Urinary bladder (tissue), 4 donors: Measurements from ENCODE around the gene GPR31. TPM values are rescaled to one million over a fixed set of nuclear protein-coding genes. Genes with fewer than 3 reads are reported as not detected.
"Not testable (repeated sequence)": the region's sequence is repeated elsewhere in the genome, so short reads cannot be mapped to it uniquely, and the experiment has no call there.

Source experiments
- DNase-seq: peaks from one replicate; pipeline ENCODE4 v3.0.0-alpha.2; 2015; ENCODE audit errors: extremely low spot score
- H3K27ac ChIP-seq: one replicate; pipeline ENCODE4 v1.5.1; 2013; ENCODE audit warnings: low read depth, mild to moderate bottlenecking, moderate library complexity
- H3K36me3 ChIP-seq: one replicate; pipeline ENCODE4 v1.6.1; 2013; ENCODE audit warnings: mild to moderate bottlenecking, moderate library complexity; ENCODE audit not compliant: insufficient read depth
- H3K4me1 ChIP-seq: one replicate; pipeline ENCODE4 v1.6.1; 2013; ENCODE audit warnings: mild to moderate bottlenecking, moderate library complexity; ENCODE audit not compliant: insufficient read depth
- H3K4me3 ChIP-seq: one replicate; pipeline ENCODE4 v1.5.1; 2013; ENCODE audit warnings: low read depth, low read length
- WGBS: extraction: QIAGEN DNeasy Blood & Tissue Kit; methylation state at CpG from one replicate; pipeline ENCODE4 v1.1.7; 2013; 5-methylcytosine and 5-hydroxymethylcytosine counted together
- polyA plus RNA-seq: library from polyadenylated mRNA; stranded (reverse); fragments of 200-250 nt; gene quantifications from one replicate; pipeline ENCODE4 v1.2.3, GENCODE V29; 2013
- total RNA-seq: library from RNA; depleted of rRNA; stranded (reverse); fragments of >200 nt; gene quantifications from one replicate; pipeline ENCODE4 v1.2.3, GENCODE V29; 2014
- donor health status: healthy with polysubstance abuse.
- donor health status: healthy.

The GPR31 gene
- total and polyA plus RNA-seq, 2 donors: not detected

DNA sequence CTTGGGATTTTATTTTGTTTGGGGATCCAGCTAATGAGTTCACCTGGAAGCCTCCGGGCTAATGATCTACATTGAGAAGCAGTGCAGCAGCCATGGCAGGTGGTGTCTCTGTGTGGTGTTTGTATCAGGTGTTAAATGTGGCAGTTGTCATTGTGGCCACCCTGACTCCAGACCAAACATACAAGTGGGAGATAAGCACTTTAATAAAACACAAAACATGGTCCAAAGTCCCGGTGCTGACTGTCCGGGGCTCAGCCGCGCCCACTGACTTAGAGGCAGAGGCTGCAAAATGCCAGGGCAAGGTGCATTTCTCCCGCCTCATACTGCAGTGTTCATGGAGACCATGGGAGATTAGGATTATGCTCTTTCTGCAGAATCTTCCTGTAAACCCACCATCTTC, 23.6 kb upstream of the GPR31 start:
- H3K4me1 ChIP-seq, H3K4me3 ChIP-seq, H3K36me3 ChIP-seq, DNase-seq, H3K27ac ChIP-seq: not testable (repeated sequence)
- no CpG with 5 or more reads among the region's 6 CpGs for WGBS

- H3K27ac ChIP-seq, H3K4me1 ChIP-seq, H3K4me3 ChIP-seq, DNase-seq, H3K36me3 ChIP-seq: not testable (repeated sequence)
- WGBS: 84% methylated on average over 6 of the region's 8 CpGs
Observed at GRCh38 chr6:167180086-167180485, 22.3 kb upstream of the GPR31 start.

GRCh38 chr6:167178896-167179655, 21.3 kb upstream of the GPR31 start:
- H3K36me3 ChIP-seq, DNase-seq, H3K27ac ChIP-seq, H3K4me3 ChIP-seq, H3K4me1 ChIP-seq: not testable (repeated sequence)
- 90% methylated on average over 26 of the region's 31 CpGs for WGBS

DNA sequence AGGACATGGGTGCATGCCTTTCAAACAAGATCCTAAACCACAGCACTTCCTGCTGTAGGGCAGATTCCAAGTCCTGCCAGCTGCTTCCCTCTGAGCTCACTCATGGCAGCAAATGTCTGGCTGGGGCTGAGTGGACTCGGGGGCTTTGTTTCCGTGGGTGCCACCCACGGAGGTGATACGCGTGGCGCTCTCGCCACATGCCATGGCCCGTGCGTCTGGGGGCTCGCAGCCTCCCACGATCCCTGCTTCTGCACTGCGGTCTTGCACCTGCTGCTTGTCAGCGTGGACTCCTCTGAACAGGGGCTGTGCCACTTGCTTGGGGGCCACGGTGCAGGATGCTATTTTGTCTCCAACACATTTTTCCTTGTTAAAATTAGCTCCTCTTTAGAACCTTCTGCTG, 19.5 kb upstream of the GPR31 start:
- not testable (repeated sequence) for DNase-seq, H3K36me3 ChIP-seq, H3K4me1 ChIP-seq, H3K4me3 ChIP-seq, H3K27ac ChIP-seq
- WGBS: 88% methylated on average over 14 of the region's 14 CpGs

DNA sequence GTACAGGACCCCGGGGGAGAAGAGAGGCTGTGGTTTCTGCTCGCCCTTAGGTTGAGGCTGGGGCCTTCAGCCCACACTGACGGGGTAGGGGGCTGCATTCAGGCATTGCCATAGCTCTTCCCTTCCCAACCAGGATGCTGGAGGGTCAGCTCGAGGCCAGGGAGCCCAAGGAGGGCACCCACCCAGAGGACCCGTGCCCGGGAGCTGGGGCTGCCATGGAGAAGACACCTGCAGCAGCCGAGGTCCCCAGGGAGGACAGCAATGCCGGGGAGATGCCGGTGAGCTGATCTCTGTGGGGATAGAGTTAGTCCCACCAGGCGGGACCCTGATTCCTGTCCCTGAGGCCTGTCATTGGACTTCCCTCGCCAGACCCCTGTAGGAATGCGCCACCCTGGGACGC, 14.2 kb upstream of the GPR31 start:
- H3K4me1 ChIP-seq, H3K27ac ChIP-seq, H3K36me3 ChIP-seq, DNase-seq, H3K4me3 ChIP-seq: not testable (repeated sequence)
- 86% methylated on average over 13 of the region's 13 CpGs for WGBS

GRCh38 chr6:167171300-167171699, 13.5 kb upstream of the GPR31 start:
- H3K4me1 ChIP-seq, H3K27ac ChIP-seq, DNase-seq, H3K36me3 ChIP-seq, H3K4me3 ChIP-seq: not testable (repeated sequence)
- WGBS: 92% methylated on average over 11 of the region's 11 CpGs

GRCh38 chr6:167169867-167170266, 12.1 kb upstream of the GPR31 start:
- not testable (repeated sequence) for H3K4me1 ChIP-seq, H3K36me3 ChIP-seq, H3K27ac ChIP-seq, H3K4me3 ChIP-seq, DNase-seq
- 81% methylated on average over 3 of the region's 13 CpGs for WGBS

DNA sequence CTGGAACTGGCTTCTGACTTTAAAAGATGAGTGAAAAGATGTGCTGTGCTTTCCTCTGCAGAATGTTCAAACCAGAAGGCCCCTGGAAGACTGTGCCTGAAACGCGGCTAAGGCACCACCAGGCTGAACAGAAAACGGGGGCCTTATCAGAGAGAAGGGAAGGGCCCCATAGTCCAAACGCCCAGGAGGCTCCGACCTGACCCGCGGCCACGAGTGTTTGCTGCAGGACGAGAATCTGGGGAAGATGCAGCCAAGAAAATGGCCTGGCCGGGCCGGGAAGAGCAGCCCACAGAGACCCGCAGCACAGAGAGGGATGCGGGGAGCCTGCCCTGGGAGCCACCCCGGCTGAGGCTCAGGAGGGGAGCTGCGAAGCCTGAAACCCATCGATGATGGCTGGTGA, 10.5 kb upstream of the GPR31 start:
- not testable (repeated sequence) for H3K27ac ChIP-seq, DNase-seq, H3K4me3 ChIP-seq, H3K36me3 ChIP-seq, H3K4me1 ChIP-seq
- WGBS: 75% methylated on average over 13 of the region's 16 CpGs

GRCh38 chr6:167167699-167168098, 9.9 kb upstream of the GPR31 start:
- not testable (repeated sequence) for H3K4me3 ChIP-seq, H3K27ac ChIP-seq, H3K36me3 ChIP-seq, H3K4me1 ChIP-seq, DNase-seq
- WGBS: 84% methylated on average over 8 of the region's 10 CpGs

- H3K4me3 ChIP-seq: no peak overlapping the region
- H3K36me3 ChIP-seq: no peaks in the 10 kb centered on the region
- no peak overlapping the region for H3K27ac ChIP-seq
- H3K4me1 ChIP-seq: no peaks in the 10 kb centered on the region
- DNase-seq: no peak
- WGBS: 92% methylated on average over 2 of the region's 2 CpGs
Observed at GRCh38 chr6:167165858-167166471, 8.2 kb upstream of the GPR31 start.

- Histone ChIP-seq H3K36me3 (no peaks in the 10 kb centered on the region), H3K4me3 (no peak overlapping the region), H3K27ac (no peak overlapping the region), H3K4me1 (no peaks in the 10 kb centered on the region)
- 63% methylated on average over 3 of the region's 3 CpGs for WGBS
- no peak for DNase-seq
Observed at GRCh38 chr6:167164261-167164660, 6.5 kb upstream of the GPR31 start.

- Histone ChIP-seq H3K4me3 (no peak overlapping the region), H3K27ac (no peak overlapping the region), H3K4me1 (no peaks in the 10 kb centered on the region), H3K36me3 (no peaks in the 10 kb centered on the region)
- no peak for DNase-seq
- WGBS: 71% methylated on average over 9 of the region's 9 CpGs
Observed at GRCh38 chr6:167163476-167164011, 5.8 kb upstream of the GPR31 start.

DNA sequence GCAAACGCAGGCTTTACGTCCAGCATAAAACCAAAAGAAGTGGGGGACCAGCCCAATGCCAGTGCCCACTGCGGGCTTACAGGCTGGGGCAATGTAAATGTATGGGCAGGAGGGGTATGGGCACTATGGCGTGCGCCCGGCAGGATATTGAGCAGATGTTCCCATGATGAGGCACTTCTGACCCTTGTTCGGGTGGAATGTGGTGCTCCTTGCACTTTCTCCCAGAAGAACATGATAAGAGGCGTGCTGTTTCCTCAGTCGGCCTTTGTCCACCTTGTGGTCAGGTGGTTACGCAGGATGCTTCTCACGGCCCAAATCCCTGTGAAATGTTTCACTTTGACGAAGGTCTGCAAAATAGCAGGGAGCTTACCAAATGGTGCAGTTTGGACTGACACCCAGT, 4.8 kb upstream of the GPR31 start:
- 85% methylated on average over 12 of the region's 12 CpGs for WGBS
- no peak for DNase-seq
- Histone ChIP-seq H3K36me3 (no peaks in the 10 kb centered on the region), H3K27ac (no peak overlapping the region), H3K4me1 (no peaks in the 10 kb centered on the region), H3K4me3 (no peak overlapping the region)

DNA sequence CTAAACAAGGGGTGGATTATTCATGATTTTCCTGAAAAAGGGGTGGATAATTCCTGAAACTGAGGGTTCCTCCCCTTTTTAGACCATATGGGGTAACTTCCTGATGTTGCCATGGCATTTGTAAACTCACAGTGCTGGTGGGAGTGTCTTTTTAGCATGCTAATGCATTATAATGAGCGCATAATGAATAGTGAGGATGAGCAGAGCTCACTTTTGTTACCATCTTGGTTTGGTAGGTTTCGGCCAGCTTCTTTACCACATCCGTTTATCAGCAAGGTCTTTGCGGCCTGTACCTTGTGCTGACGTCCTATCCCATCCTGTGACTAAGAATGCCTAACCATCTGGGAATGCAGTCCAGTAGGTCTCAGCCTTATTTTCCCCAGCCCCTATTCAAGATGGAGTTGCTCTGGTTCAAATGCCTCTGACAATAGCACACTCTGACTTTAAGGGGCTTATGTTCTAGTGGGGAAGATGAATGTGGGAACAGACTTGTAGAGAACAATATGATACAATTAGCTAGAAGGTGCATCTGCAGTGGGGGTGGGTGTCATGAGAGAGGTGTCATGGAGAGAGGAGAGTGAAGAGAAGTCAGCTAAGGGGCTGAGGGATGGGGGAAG, 4.2 kb upstream of the GPR31 start:
- no peak overlapping the region for H3K27ac ChIP-seq
- 97% methylated on average over 5 of the region's 5 CpGs for WGBS
- no peaks in the 10 kb centered on the region for H3K4me1 ChIP-seq
- no peak for DNase-seq
- no peak overlapping the region for H3K4me3 ChIP-seq
- H3K36me3 ChIP-seq: no peaks in the 10 kb centered on the region
